Stimulated activated CD4-positive, alpha-beta T cell treated with anti-CD3 and anti-CD28 coated beads, Interleukin-1b, Interleukin-23, amount 100 ng/mL, for 1 hour (primary cell): ENCODE data around the gene JPT1.
"Not testable (repeated sequence)": the region's sequence is repeated elsewhere in the genome, so short reads cannot be mapped to it uniquely, and the experiment has no call there.

ENCODE experiments used
- DNase-seq, 2 donors: peaks; one replicate each; pipeline ENCODE4 v3.0.0-alpha.2; 2020; ENCODE audit warnings: low read depth in 2 of 2

Gene JPT1, protein sequence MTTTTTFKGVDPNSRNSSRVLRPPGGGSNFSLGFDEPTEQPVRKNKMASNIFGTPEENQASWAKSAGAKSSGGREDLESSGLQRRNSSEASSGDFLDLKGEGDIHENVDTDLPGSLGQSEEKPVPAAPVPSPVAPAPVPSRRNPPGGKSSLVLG

DNA sequence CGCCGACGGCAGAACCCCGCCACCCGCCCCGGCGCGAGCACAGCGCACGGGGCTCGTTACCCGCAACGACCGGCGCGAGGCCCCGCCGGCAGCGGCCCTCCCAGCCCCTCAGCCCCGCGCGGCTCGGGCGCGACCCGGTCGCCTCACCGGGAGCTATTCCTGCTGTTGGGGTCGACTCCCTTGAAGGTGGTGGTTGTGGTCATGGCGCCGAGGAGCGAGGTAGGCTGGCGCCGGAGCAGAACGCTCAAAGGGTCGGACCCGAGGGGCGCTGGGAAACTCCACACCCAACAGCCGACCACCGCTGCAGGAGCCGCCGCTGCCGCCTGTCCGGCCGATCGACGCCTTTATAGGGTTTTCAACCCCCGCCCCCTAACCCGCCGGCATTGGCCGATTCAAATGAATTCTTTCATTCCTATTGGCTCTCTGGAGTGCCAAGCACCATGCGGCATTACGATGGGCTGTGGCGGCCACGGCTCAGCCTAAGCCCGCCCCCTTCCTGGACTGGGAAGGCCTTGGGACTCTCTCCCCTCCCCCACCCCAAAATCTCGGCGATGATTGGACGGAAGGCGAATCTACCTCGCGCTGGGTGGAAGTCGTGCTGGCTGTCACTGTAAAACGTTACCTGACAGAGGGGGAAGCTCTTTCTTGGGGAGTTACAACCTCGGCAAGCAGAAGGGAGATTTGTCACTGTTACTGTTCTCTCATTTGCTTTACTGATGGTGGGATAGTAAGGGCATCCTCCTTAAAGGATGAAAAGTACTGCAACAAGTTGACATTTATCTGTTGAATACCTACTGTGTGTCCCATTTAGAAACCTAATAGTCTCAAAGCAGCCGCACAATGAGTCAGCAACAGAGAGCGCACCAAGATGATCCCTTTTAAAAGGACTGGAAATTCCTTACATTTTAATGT is at the start of gene JPT1:
Gene JPT1 (minus strand): TSS at position 318 of the 912 bp plus-strand sequence. CDS start 115 bp downstream, at position 203.
- peak; percentile 92 to 96 for DNase-seq

DNA sequence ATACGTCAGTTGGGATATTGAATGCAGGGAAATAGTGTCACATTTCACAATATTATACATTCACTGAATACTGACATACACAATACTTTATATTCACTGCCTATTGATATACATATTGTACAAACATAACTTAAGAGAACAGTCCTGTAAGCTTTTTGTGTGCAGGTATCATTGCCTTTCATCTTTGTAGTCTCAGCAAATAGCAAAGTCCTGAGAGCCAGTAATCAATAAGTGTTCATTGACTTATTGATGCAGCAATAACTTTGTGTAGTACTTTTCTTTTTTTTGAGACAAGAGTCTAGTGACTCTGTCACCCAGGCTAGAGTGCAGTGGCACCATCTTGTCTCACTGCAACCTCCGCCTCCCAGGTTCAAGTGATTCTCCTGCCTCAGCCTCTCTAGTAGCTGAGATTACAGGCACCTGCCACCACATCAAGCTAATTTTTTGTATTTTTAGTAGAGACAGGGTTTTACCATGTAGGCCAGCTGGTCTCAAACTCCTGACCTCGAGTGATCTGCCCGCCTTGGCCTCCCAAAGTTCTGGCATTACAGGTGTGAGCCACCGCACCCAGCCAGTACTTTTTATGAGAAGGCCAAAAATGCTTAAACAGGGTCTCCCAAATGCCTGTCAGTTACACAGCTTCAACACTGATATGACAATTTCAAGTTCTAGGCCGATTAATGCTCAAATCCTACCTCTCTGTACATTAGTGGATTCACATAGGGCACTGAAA is 45.7 kb upstream of the JPT1 start:
- no peak for DNase-seq

DNA sequence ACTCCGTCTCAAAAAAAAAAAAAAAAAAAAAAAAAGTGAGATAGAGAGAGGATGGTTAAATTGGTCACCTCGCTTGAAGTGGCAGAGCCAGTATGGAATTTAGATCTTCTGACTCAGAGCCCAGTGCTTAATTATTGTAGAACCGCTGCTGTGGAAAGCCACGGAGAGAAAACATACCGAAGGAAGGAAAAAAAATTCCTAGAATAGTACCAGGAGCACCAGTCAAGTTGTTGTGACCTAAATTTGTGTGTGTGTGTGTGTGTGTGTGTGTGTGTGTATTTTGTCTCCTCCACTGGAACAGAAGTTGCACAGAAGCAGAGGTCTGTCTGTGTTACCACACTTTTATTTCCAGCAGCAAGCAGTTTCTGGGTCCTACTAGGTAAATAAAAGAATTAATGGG is 40.6 kb upstream of the JPT1 start:
- DNase-seq: no peak

DNA sequence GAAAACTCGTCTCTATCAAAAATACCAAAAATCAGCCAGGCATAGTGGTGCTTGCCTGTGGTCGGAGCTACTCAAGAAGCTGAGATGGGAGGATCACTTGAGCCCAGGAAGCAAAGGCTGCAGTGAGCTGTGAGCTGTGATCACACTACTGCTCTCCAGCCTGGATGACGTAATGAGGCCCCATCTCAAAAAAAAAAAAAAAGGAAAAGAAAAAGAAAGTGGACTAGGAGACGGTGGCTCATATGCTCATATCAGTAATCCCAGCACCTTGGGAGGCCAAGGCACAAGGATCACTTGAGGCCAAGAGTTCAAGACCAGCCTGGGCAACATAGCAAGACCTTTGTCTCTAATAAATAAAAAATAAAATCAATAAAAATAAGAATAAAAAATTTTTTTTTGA is 37.3 kb upstream of the JPT1 start:
- no peak for DNase-seq

DNA sequence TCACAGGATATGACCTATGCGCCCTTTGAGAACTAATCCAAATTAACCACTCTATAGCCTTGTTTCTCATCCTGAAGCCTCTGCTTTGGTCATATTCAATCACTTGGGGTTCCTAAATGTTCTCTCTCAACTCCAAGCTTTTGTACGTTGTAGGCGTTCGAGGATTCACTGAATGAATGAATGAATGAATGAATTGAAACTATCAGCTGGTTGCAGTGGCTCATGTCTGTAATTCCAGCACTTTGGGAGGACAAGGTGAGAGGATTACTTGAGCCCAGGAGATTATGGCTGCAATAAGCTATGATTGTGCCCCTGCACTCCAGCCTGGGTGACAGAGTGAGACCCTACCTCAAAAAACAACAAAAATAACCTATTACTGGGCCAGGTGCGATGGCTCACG is 34.3 kb upstream of the JPT1 start:
- DNase-seq: no peak

DNA sequence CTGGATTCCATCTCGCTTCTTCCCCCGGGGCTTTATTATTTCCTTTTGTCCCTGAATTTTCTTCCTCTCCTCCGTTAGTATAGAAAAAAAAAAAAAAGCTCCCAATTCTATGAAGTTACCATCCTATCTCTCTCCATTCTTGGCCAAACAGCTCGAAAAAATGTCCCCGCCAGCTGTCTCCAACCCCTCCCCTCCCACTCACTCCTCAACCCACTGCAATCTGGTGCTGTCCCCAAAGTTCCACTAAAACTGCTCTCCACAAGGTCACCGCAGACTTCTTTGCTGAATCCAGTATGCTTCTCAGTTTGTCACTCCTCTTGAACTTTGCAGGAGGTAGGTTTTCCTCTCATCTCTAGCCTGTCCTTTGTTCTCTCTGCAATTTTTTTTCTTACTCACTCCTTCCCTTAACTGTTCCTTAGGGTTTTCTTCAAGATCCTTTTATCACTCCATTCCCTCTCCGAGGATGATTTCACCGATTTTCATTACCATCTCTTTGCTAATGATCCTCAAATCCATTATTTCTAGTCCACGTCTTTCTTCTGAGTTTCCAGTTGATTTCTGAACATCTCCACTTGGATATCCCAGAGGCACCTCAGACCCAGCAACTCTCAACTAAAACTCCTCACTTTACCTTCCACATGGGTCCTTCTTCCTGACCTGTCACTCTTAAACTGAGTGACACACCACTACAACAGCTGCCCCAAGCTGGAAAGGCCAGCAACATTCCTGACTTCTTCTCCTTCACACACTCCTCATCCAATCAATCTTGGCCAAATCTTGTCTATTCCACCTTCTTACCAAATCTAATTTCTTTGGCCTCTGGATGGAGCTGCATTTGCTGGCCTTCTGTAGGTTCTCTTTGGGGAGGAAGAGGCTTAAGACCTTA is 29.9 kb upstream of the JPT1 start:
- DNase-seq: no peak

DNA sequence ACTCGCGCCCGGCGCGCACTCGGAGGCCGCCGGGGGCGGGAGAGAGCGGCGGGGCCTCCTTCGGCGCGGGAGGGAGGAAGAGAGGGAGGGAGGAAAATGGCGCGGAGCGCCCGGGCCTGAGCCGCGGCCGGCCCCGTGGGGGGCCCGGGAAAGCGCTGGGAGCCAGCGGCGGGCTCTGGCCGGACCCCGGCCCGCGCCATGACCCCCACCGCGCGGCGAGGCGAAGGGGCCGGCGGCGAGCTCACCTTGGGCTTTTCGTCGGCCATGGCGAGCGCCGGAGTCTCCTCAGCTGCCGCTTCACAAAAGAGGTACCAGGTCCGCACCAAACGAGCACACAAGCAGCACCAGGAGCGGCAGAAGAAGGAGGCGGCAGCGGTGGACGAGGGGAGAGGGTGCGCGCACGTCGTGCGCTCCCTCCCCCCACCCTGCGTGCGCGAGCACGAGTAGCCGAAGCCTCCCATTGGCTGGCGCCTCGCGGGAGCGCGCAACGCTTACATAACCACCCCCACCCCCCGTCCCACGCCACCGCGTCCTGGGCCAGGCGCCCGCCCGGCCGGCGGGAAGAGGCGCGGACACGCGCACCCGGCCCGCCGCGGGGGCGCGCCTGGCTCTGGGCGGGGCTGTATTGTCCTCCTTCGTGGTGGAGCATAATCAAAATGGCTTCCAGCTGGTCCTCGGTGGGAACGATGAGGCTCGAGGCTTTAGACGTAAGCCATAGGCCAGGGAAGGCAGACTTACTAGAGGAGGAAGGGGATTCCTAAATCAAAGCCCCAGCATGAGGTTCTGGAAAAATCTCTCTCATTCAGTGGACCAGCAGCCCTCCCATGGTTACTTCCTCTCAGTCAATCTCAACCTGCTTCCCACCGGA is 28.5 kb upstream of the JPT1 start, which contains the start of gene SUMO2:
Gene SUMO2 (minus strand): TSS at position 391 of the 868 bp plus-strand sequence. CDS start 125 bp downstream, at position 266.
- peak; percentile 91 to 95 for DNase-seq

DNA sequence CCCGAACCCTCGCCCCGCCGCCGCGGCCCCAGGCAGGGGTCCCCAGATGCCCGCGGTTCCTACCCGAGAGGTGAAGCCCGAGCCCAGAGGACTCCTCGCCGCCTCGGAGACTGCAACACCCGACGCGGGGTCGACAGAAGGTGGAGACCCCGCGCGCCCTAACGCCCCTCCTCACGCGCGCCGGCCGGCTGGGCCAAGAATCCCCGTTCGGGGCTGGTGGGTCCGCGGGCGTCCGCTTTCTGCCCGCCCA is 27.9 kb upstream of the JPT1 start:
- no peak for DNase-seq

DNA sequence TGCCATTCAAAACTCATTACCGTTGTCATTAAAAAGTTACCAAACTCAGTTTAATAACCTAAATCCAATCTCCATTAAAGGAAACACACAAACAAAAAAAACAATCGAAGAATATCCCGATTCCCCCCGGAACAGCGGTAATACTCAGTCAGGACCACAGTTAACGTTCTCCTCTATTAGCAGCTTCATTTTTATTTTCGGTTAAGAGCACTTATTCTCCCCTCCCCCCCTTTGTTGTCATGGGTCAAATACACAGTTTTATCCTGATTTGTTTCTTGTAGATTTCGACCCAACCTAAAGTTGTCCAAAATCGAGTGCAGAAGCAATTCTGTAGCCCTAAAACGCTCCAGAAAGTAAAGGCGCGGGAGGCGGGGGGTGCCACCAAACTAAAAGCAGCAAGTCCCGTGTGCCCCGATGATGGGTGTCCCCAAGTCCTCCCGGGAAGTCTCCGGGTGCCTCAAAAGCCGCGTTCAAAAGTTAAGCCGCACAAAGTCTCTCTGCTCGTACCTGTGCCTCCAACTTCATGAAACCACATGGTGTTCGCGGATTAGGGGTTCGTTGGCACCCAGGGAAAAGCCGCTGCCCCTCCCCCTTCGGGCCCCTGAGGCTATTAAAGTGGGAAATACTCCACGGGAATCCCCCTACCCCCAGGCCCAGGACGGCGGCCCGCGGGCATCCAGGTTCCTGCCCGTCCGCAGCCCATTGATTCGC is 27.5 kb upstream of the JPT1 start:
- peak in 1 of 2 donors; percentile 14 for DNase-seq

DNA sequence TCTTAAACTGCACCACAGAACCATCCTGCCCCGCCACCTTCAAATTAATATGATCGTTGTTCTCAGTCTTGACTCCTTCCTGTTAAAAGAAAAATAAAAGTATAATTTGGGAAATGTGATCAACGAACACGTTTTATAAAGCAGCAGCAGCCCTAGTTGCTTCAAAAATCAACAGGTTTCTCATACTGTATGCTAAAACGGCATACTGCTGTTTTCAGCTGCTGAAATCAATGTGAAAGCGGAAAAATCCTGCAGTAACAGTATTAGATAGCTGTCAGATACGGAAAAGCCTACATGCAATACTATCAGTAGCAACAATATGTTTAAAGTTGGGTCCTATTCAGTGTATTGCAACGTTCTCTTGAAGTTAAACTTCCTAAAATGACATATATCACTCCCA is 26.8 kb upstream of the JPT1 start:
- no peak for DNase-seq

DNA sequence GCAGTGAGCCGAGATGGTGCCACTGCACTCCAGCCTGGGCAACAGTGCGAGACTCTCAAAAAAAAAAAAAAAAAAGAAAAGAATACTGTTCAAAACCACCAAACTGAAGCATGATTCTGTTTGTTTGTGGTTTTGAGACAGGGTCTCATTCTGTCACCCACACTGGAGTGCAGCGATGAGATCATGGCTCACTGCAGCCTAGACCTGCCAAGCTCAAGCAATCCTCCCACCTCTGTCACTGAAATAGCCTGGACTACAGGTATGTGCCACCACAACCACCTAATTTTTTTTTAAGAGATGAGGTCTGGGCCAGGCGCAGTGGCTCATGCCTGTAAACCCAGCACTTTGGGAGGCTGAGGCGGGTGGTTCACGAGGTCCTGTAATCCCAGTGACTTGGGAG is 24.1 kb upstream of the JPT1 start:
- no peak for DNase-seq

DNA sequence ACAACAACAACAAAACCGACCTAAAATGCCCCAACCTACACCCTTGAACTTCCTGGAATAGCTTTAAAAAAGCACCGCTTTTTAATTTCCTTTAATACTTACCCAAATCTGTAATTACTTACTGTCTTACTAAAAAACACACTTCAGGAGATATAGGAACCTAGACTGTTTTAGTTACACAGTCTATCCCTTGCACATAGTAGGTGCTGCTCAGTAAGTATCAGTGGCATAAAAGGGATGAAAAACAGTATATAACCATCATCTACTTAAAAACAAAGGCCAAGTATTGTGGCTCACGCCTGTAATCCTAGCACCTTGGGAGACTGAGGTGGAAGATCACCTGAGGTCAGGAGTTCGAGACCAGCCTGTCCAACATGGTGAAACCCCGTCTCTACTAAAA is 22.3 kb upstream of the JPT1 start:
- no peak for DNase-seq

DNA sequence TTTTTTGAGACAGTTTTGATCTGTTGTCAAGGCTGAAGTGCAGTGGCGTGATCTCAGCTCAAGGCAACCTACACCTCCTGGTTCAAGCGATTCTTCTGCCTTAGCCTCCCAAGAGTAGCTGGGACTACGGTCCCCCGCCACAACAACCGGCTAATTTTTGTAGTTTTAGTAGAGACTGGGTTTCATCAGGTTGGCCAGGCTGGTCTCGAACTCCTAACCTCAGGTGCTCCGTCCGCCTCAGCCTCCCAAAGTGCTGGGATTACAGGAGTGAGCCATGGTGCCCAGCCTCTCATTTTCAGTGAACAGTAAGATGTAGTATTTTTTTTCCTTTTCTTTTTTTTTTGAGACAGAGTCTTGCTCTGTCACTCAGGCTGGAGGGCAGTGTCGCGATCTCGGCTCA is 20.7 kb upstream of the JPT1 start:
- no peak for DNase-seq

DNA sequence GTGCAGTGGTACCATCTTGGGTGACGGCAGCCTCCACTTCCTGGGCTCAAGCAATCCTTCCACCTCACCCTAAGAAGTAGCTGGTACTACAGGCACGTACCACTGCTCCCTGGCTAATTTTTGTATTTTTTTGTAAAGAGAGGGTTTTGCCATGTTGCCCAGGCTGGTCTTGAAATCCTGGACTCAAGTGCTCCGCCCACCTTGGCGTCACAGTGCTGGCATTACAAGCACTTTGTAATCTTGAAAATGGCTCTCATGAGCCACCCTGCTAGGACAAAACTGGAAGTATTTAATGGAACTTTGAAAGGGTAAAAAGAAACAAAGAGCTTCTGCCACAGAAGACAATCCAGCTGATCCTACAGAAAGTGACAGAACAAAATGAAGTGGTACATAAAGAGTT is 19.2 kb upstream of the JPT1 start:
- no peak for DNase-seq

DNA sequence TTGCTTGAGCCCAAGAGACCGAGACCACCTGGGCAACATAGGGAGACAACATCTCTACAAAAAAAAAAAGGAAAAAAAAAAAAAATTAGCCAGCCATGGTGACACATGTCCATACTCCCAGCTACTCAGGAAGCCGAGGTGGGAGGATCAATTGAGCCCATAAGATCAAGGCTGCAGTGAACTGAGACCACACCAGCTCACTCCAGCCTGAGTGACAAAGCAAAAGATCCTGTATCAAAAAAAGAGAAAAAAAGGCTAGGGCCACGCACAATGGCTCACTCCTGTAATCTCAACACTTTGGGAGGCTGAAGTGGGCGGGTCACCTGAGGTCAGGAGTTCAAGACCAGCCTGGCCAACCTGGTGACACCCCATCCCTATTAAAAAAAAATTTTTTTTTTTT is 14.7 kb upstream of the JPT1 start:
- no peak for DNase-seq

DNA sequence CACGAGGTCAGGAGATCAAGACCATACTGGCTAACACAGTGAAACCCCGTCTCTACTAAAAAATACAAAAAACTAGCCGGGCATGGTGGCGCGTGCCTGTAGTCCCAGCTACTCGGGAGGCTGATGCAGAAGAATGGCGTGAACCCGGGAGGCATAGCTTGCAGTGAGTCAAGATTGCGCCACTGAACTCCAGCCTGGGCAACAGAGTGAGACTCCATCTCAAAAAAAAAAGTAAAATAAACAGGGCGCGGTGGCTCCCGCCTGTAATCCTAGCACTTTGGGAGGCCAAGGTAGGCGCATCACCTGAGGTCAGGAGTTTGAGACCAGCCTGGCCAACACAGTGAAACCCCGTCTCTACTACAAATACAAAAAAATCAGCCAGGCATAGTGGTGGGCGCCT is 10.3 kb upstream of the JPT1 start:
- DNase-seq: not testable (repeated sequence)

DNA sequence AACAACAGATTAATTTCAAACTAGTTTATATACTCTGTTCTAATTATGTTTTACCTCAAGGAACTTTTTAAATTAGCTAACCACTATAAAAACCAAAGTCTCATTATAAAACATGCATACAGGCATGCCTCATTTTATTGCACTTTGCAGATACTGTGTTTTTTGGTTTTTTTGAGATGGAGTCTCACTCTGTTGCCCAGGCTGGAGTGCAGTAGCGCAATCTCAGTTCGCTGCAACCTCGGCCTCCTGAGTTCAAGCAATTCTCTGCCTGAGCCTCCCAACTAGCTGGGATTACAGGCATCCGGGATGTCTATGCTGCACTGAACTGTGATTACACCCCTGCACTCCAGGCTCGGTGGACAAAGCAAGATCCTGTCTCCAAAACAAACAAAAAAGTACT is 8.8 kb upstream of the JPT1 start:
- DNase-seq: no peak

DNA sequence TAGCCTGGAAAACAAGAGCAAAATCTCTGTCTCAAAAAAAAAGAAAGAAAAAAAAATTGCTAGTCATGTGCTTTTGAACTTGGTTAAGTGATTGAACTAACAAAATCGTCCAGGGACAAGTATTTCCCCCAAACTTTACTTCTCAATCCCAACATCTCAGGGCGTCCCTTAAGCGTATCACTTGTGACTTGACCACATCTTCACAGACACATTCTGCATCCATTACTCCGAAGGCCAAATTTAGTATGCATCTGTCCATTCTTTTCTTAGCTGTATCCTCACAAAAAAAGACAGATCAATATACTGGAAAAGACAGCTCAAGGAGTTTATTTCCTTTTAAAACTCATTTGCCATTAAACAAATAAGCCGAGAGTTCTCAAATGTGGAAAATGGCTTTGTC is 5.9 kb upstream of the JPT1 start:
- DNase-seq: no peak

DNA sequence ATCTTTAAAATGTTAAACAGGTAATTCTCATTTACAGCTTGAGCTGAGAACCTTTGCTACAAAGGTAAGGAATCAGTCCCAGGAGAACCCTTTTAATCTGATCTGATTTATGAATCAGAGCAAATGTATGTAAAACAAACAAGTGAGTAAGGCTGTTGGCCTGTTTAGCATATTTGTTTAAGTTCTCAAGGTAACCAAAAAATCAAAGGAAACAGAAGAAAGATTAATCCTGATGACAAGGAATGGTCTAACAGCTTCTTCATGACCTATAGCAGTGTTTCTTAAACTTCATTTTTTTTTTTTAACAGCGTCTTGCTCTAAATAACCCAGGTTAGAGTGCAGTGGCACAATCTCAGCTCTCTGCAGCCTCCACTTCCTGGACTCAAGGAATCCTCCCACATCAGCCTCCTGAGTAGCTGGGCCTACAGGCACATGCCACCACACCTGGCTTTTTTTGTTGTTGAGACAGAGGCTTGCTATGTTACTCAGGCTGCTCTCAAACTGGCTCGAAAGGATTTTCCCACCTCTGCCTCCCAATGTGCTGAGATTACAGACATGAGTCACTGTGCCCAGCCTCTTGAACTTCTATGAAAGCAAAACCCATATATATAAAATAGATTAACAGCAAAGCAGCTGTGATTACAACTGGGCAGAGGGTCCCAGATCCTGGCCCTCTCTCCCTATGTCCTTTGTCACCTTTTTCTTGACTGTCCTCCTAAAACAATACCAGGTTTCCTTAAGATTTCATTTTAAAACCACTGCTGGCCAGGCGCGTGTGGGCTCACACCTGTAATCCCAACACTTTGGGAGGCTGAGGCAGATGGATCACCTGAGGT is 5.1 kb upstream of the JPT1 start:
- DNase-seq: no peak
